ENCODE data around the gene TRIM72.

Gene TRIM72

DNA sequence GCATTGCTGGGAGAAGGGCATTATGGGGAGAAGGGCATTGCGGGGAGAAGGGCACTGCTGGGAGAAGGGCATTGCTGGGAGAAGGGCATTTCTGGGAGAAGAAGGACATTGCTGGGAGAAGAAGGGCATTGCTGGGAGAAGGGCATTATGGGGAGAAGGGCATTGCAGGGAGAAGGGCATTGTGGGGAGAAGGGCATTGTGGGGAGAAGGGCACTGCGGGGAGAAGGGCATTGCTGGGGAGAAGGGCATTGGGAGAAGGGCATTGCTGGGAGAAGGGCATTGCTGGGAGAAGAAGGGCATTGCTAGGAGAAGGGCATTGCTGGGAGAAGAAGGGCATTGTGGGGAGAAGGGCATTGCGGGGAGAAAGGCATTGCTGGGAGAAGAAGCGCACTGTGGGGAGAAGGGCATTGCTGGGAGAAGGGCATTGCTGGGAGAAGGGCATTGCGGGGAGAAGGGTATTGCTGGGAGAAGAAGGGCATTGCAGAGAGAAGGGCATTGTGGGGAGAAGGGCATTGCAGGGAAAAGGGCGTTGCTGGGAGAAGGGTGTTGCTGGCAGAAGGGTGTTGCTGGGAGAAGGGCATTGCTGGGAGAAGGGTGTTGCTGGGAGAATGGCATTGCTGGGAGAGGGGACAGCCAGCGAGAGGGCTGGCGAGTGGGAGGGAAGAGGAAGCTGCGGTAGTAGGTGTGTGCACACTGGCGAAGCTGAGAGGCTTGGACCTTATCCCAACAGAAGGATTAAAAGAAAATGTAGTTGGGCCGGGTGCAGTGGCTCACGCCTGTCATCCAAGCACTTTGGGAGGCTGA lies 7.6 kb downstream of the TRIM72 start:
- peaks cover 0 to 13% (median 9%) of the 10 kb centered on the region in 4 experiments for H3K4me1 ChIP-seq (ENCODE audit: control extremely low read depth in 1 of 4, control insufficient read depth in 4 of 4, insufficient read depth in 4 of 4, low read length in 3 of 4)
- no peaks in the 10 kb centered on the region for H3K36me3 ChIP-seq (ENCODE audit: control insufficient read depth in 4 of 4, insufficient read depth in 4 of 4, low read length in 3 of 4)
- CTCF ChIA-PET: no interaction called here
- POLR2A ChIA-PET: interaction anchor here (0.8 kb wide), 1 partner anchor 99 kb away, joined by 5 read pairs; no protein-coding TSS in a partner anchor
- no peak for DNase-seq
- H3K27ac ChIP-seq (ENCODE audit: insufficient read depth in 1 of 2, low read depth in 1 of 2, low read length in 2 of 2, poor library complexity in 1 of 2, severe bottlenecking in 2 of 2): no peak overlapping the region
- H3K9me3 ChIP-seq (ENCODE audit: control extremely low read depth in 1 of 5, control insufficient read depth in 4 of 5, insufficient read depth in 2 of 5, low read depth in 1 of 5, low read length in 4 of 5): no peaks in the 10 kb centered on the region
- H3K4me3 ChIP-seq (ENCODE audit: control insufficient read depth in 1 of 7, extremely low read depth in 1 of 7, insufficient read depth in 4 of 7, low read depth in 2 of 7, low read length in 6 of 7): no peak overlapping the region
- peaks cover 0 to 17% (median 9%) of the 10 kb centered on the region in 5 experiments for H3K27me3 ChIP-seq (replicated peaks in 2 of 5; ENCODE audit: control insufficient read depth in 4 of 5, insufficient read depth in 5 of 5, low read length in 4 of 5)
- WGBS (ENCODE audit: insufficient coverage): 74% methylated on average over 10 of the region's 12 CpGs

DNA sequence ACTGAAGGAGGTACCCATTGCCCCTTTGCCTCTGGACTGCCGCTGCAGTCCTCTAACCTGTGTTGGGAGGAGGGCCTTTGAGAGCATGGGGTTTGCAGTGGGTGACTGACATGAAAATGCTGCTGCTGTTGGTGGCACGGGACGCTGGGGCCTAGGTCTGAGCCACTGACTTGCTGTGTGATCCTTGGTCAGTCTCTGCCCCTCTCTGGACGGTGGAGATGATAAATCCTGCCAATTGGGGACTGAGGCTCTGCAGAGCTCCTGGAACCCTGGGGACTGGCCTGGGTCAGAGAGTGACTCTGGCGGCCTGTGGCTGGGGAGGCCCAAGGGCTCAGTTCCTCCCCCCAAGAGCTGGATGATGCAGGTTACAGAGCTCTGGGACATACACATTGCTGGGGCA lies 9.1 kb downstream of the TRIM72 start:
- ChIA-PET CTCF (no interaction called here), POLR2A (no interaction called here)
- H3K36me3 ChIP-seq (ENCODE audit: control insufficient read depth in 4 of 4, insufficient read depth in 4 of 4, low read length in 3 of 4): no peaks in the 10 kb centered on the region
- H3K4me1 ChIP-seq (ENCODE audit: control extremely low read depth in 1 of 4, control insufficient read depth in 4 of 4, insufficient read depth in 4 of 4, low read length in 3 of 4): peaks cover 0 to 5% (median 2%) of the 10 kb centered on the region in 4 experiments
- peaks cover 0 to 4% (median 0%) of the 10 kb centered on the region in 5 experiments for H3K27me3 ChIP-seq (replicated peaks in 2 of 5; ENCODE audit: control insufficient read depth in 4 of 5, insufficient read depth in 5 of 5, low read length in 4 of 5)
- H3K4me3 ChIP-seq (ENCODE audit: control insufficient read depth in 1 of 7, extremely low read depth in 1 of 7, insufficient read depth in 4 of 7, low read depth in 2 of 7, low read length in 6 of 7): no peak overlapping the region
- no peak for DNase-seq
- 100% methylated on average over 4 of the region's 5 CpGs for WGBS (ENCODE audit: insufficient coverage)
- H3K27ac ChIP-seq (ENCODE audit: insufficient read depth in 1 of 2, low read depth in 1 of 2, low read length in 2 of 2, poor library complexity in 1 of 2, severe bottlenecking in 2 of 2): no peak overlapping the region
- no peaks in the 10 kb centered on the region for H3K9me3 ChIP-seq (ENCODE audit: control extremely low read depth in 1 of 5, control insufficient read depth in 4 of 5, insufficient read depth in 2 of 5, low read depth in 1 of 5, low read length in 4 of 5)

DNA sequence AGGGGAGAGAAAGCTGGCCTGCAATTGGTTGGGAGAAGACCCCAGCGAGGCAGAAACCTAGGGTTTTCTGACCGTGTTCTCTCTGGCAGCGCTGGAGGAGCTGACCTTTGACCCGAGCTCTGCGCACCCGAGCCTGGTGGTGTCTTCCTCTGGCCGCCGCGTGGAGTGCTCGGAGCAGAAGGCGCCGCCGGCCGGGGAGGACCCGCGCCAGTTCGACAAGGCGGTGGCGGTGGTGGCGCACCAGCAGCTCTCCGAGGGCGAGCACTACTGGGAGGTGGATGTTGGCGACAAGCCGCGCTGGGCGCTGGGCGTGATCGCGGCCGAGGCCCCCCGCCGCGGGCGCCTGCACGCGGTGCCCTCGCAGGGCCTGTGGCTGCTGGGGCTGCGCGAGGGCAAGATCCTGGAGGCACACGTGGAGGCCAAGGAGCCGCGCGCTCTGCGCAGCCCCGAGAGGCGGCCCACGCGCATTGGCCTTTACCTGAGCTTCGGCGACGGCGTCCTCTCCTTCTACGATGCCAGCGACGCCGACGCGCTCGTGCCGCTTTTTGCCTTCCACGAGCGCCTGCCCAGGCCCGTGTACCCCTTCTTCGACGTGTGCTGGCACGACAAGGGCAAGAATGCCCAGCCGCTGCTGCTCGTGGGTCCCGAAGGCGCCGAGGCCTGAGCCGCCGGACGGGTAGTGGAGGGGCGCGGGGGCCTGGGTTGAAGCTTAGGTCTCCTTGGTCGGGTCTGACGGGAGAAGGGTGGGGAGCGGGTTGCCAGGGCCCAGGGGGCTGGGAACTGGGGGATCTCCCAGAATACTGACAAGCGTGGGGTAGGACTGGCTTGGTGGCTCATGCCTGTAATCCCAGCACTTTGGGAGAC lies 10.4 kb downstream of the TRIM72 start:
- no peaks in the 10 kb centered on the region for H3K36me3 ChIP-seq (ENCODE audit: control insufficient read depth in 4 of 4, insufficient read depth in 4 of 4, low read length in 3 of 4)
- WGBS (ENCODE audit: insufficient coverage): 97% methylated on average over 73 of the region's 80 CpGs
- no peaks in the 10 kb centered on the region for H3K9me3 ChIP-seq (ENCODE audit: control extremely low read depth in 1 of 5, control insufficient read depth in 4 of 5, insufficient read depth in 2 of 5, low read depth in 1 of 5, low read length in 4 of 5)
- peaks cover 0 to 6% (median 3%) of the 10 kb centered on the region in 4 experiments for H3K4me1 ChIP-seq (ENCODE audit: control extremely low read depth in 1 of 4, control insufficient read depth in 4 of 4, insufficient read depth in 4 of 4, low read length in 3 of 4)
- no peaks in the 10 kb centered on the region for H3K27me3 ChIP-seq (replicated peaks in 2 of 5; ENCODE audit: control insufficient read depth in 4 of 5, insufficient read depth in 5 of 5, low read length in 4 of 5)
- DNase-seq: no peak
- H3K27ac ChIP-seq (ENCODE audit: insufficient read depth in 1 of 2, low read depth in 1 of 2, low read length in 2 of 2, poor library complexity in 1 of 2, severe bottlenecking in 2 of 2): no peak overlapping the region
- ChIA-PET POLR2A (no interaction called here), CTCF (interaction anchor here (1.2 kb wide), 1 partner anchor 31 kb away, joined by 3 read pairs; no protein-coding TSS in a partner anchor)
- H3K4me3 ChIP-seq (ENCODE audit: control insufficient read depth in 1 of 7, extremely low read depth in 1 of 7, insufficient read depth in 4 of 7, low read depth in 2 of 7, low read length in 6 of 7): no peak overlapping the region

DNA sequence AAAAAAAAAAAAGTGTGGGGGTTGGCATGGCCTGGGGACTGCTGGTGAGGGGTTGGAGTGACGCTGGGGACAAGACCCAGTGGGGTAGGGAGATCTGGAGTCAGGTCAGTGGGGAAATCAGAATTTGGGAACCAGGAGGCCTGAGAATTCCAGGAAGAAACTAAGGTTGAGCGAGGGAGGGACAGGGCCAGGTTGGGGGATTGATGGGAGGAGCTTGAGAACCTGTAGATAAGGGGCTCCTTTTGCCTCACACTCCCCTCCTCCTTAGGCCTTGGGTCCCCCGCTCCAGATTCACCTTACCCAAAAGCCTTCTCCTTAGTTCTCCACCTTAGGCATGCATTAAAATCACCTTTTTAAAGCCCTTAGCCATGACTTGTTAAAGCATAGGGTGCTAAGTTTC lies 11.3 kb downstream of the TRIM72 start:
- no peak overlapping the region for H3K4me3 ChIP-seq (ENCODE audit: control insufficient read depth in 1 of 7, extremely low read depth in 1 of 7, insufficient read depth in 4 of 7, low read depth in 2 of 7, low read length in 6 of 7)
- no peak overlapping the region for H3K27ac ChIP-seq (ENCODE audit: insufficient read depth in 1 of 2, low read depth in 1 of 2, low read length in 2 of 2, poor library complexity in 1 of 2, severe bottlenecking in 2 of 2)
- WGBS (ENCODE audit: insufficient coverage): 90% methylated on average over 2 of the region's 3 CpGs
- POLR2A ChIA-PET: interaction anchor here (0.6 kb wide), 1 partner anchor 25 kb away, joined by 3 read pairs; no protein-coding TSS in a partner anchor
- no peaks in the 10 kb centered on the region for H3K36me3 ChIP-seq (ENCODE audit: control insufficient read depth in 4 of 4, insufficient read depth in 4 of 4, low read length in 3 of 4)
- peaks cover 0 to 11% (median 7%) of the 10 kb centered on the region in 4 experiments for H3K4me1 ChIP-seq (ENCODE audit: control extremely low read depth in 1 of 4, control insufficient read depth in 4 of 4, insufficient read depth in 4 of 4, low read length in 3 of 4)
- no peaks in the 10 kb centered on the region for H3K27me3 ChIP-seq (replicated peaks in 2 of 5; ENCODE audit: control insufficient read depth in 4 of 5, insufficient read depth in 5 of 5, low read length in 4 of 5)
- no peaks in the 10 kb centered on the region for H3K9me3 ChIP-seq (ENCODE audit: control extremely low read depth in 1 of 5, control insufficient read depth in 4 of 5, insufficient read depth in 2 of 5, low read depth in 1 of 5, low read length in 4 of 5)
- CTCF ChIA-PET: no interaction called here
- no peak for DNase-seq

DNA sequence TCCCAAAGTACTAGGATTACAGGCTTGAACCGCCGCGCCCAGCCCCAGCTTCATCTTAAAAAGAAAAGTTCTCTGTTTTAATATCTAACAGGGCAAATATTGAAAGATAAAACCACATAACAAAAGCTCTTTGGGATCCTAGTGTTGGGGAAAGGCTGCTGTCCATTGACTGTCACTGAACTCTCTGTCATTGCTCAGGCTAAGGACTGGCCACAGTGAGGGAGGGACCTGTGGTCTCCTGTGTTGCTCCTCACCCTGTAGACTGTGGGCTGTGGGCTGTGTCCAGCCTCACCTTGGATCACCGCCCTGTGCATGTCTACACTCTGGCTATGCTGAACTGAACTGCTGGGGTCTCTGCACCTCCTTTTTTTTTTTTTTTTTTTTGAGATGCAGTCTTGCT lies 14.3 kb downstream of the TRIM72 start:
- POLR2A ChIA-PET: no interaction called here
- H3K4me1 ChIP-seq (ENCODE audit: control extremely low read depth in 1 of 4, control insufficient read depth in 4 of 4, insufficient read depth in 4 of 4, low read length in 3 of 4): peaks cover 0 to 6% (median 5%) of the 10 kb centered on the region in 4 experiments
- no peak overlapping the region for H3K27ac ChIP-seq (ENCODE audit: insufficient read depth in 1 of 2, low read depth in 1 of 2, low read length in 2 of 2, poor library complexity in 1 of 2, severe bottlenecking in 2 of 2)
- CTCF ChIA-PET: interaction anchor here (1.4 to 2.2 kb wide), 3 partner anchors 8 to 31 kb away, joined by 3 to 12 read pairs (median 4); partner anchors contain the start of gene PYDC1
- H3K27me3 ChIP-seq (replicated peaks in 2 of 5; ENCODE audit: control insufficient read depth in 4 of 5, insufficient read depth in 5 of 5, low read length in 4 of 5): no peaks in the 10 kb centered on the region
- no peak for DNase-seq
- H3K9me3 ChIP-seq (ENCODE audit: control extremely low read depth in 1 of 5, control insufficient read depth in 4 of 5, insufficient read depth in 2 of 5, low read depth in 1 of 5, low read length in 4 of 5): no peaks in the 10 kb centered on the region
- WGBS (ENCODE audit: insufficient coverage): 100% methylated on average over 3 of the region's 4 CpGs
- no peak overlapping the region for H3K4me3 ChIP-seq (ENCODE audit: control insufficient read depth in 1 of 7, extremely low read depth in 1 of 7, insufficient read depth in 4 of 7, low read depth in 2 of 7, low read length in 6 of 7)
- no peaks in the 10 kb centered on the region for H3K36me3 ChIP-seq (ENCODE audit: control insufficient read depth in 4 of 4, insufficient read depth in 4 of 4, low read length in 3 of 4)

DNA sequence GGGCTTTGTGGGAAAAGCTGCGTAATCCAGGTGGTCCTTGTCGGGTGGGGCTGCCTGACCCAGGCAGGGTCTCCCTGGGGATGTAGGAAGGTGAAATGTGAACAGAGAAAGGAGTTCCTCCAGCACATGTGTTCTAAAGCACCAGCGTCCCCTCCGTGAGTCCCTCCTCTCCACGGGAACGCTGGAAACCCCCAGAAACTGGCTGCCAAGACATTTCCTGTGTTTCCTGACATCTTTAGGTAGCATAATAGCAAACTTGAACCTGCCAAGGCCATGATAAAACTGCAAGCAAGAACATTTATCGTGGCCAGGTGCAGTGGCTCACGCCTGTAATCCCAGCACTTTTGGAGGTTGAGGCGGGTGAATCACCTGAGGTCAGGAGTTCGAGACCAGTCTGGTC lies 15.6 kb downstream of the TRIM72 start:
- Histone ChIP-seq H3K27me3 (replicated peaks in 2 of 5; ENCODE audit: control insufficient read depth in 4 of 5, insufficient read depth in 5 of 5, low read length in 4 of 5) (no peaks in the 10 kb centered on the region), H3K36me3 (ENCODE audit: control insufficient read depth in 4 of 4, insufficient read depth in 4 of 4, low read length in 3 of 4) (no peaks in the 10 kb centered on the region), H3K27ac (ENCODE audit: insufficient read depth in 1 of 2, low read depth in 1 of 2, low read length in 2 of 2, poor library complexity in 1 of 2, severe bottlenecking in 2 of 2) (peak overlapping the region in 1 of 2 experiments; percentile 58), H3K4me3 (ENCODE audit: control insufficient read depth in 1 of 7, extremely low read depth in 1 of 7, insufficient read depth in 4 of 7, low read depth in 2 of 7, low read length in 6 of 7) (no peak overlapping the region), H3K4me1 (ENCODE audit: control extremely low read depth in 1 of 4, control insufficient read depth in 4 of 4, insufficient read depth in 4 of 4, low read length in 3 of 4) (peaks cover 0 to 6% (median 5%) of the 10 kb centered on the region in 4 experiments), H3K9me3 (ENCODE audit: control extremely low read depth in 1 of 5, control insufficient read depth in 4 of 5, insufficient read depth in 2 of 5, low read depth in 1 of 5, low read length in 4 of 5) (peaks cover 0 to 3% (median 1%) of the 10 kb centered on the region in 5 experiments)
- peak in 2 of 3 donors; percentile 68 to 71 for DNase-seq
- CTCF ChIA-PET: interaction anchor here (1.3 to 1.5 kb wide), 2 partner anchors 13 to 27 kb away, joined by 5 to 6 read pairs; partner anchors contain the start of genes PYCARD and PYDC1
- WGBS (ENCODE audit: insufficient coverage): 43% methylated on average over 9 of the region's 10 CpGs
- POLR2A ChIA-PET: no interaction called here

All from common myeloid progenitor, CD34-positive (primary cell).